LHCN-M2 (cell line): ENCODE results near the gene OGFR. TPM values are rescaled to one million over a fixed set of nuclear protein-coding genes. Genes with fewer than 3 reads are reported as not detected.

Experiments used
- DNase-seq: peaks from one replicate; pipeline ENCODE4 v3.0.0-alpha.2; 2012; ENCODE audit warnings: low read depth
- total RNA-seq: library from RNA; depleted of rRNA; stranded (reverse); fragments of >200 nt; gene quantifications from 2 replicates; pipeline ENCODE4 v1.2.3, GENCODE V29; 2014; rRNA removed

Gene OGFR
- total RNA-seq, 1 experiment from 2014 or later: 69.7 TPM

DNA sequence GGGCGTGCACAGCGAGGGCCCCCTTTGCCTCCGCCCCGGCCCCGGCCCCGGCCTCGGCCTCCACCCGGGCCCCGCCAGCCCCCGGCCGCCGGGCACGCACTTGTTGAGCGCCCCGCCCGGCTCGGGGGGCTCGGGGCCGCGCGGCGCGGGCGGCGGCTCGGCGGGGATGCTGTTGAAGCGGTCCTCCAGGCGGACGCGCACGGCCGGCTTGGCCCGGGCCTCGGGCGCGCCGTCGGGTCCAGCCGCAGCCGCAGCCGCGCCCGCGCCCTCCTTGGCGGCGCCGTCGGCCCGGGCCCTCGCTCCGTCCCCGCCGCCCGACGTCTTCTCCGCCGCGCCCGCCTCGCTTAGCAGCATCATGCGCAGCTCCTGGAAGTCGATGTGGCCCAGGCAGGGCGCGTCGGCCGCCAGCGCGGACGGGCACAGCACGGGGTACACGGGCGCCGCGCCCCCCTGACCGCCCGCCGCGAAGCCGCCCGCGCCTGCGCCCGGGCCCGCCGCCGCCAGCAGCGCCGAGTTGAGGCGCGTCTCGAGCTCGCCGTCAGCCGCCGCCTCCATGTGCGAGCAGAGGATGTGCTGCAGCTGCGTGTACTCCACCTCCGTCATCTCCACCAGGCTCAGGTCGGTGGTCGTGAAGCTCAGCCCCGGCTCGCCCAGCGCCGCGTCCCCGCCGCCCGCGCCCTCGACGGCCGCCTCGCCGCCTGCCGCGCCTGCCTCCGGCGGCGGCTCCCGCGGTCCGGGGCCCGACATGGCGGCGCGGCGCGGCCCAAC lies 56.5 kb downstream of the OGFR start:
- no peak for DNase-seq

DNA sequence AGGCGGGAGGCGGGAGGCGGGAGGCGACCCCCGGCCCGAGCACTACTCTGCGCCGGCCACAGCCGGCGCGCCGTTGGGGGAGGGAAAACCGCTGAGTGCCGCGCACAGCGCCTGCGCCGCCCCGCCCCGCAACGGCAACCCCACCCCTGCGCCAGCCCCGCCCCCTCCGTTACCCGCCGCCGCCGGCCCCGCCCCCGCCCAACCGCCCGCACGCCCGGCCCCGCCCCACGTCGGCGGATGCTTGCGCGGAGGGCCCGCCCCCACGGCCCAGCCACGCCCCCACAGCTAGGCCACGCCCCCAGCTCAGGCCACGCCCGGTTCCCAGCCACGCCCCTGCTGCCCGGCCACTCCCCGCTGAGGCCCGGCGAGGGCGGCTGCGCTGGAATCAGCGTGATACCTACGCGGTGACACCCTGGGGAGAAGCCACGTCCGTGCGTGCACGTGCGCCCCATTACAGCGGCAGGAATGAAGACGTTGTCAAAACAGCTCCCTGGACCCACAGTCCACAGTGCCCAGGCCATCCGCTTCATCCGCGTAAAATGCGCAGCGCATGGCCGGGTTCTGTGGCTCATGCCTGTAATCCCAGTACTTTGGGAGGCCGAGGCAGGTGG lies 57.2 kb downstream of the OGFR start, which contains the start of gene TCFL5:
Gene TCFL5 (minus strand): TSS at position 97 of the 611 bp plus-strand sequence. CDS start 152 bp downstream, outside the sequence.
- DNase-seq: peak; percentile 70

Other genes starting within 250 kb of the OGFR start
- gene SLCO4A1, start 162.3 kb upstream of the OGFR start, total RNA-seq: 0.06 and 0.17 TPM in 2 replicates
- 0.77 and 0.98 TPM in 2 replicates for gene NTSR1, start 96.0 kb upstream of the OGFR start, total RNA-seq
- 30.7 and 32.8 TPM in 2 replicates for gene MRGBP, start 8.4 kb upstream of the OGFR start, total RNA-seq
- gene COL9A3, start 12.2 kb downstream of the OGFR start, total RNA-seq: not detected in 2 replicates
- gene TCFL5, start 57.0 kb downstream of the OGFR start, total RNA-seq: 13.8 and 15.6 TPM in 2 replicates
- gene DIDO1, start 121.7 kb downstream of the OGFR start, total RNA-seq: 29.0 and 33.1 TPM in 2 replicates
- 20.3 and 23.5 TPM in 2 replicates for gene GID8, start 133.3 kb downstream of the OGFR start, total RNA-seq
- not detected in 2 replicates for gene SLC17A9, start 147.9 kb downstream of the OGFR start, total RNA-seq
- not detected in 2 replicates for gene BHLHE23, start 202.1 kb downstream of the OGFR start, total RNA-seq